Body of pancreas (tissue), 4 donors: Measurements from ENCODE around the gene F2R. TPM values are rescaled to one million over a fixed set of nuclear protein-coding genes. Genes with fewer than 3 reads are reported as not detected.
"Not testable (repeated sequence)": the region's sequence is repeated elsewhere in the genome, so short reads cannot be mapped to it uniquely, and the experiment has no call there.

ENCODE experiments used
- ATAC-seq: fragments of 150-250 bp; one replicate; pipeline ENCODE4 v1.9.1; 2016
- DNase-seq, 4 donors: peaks; one replicate each; pipeline ENCODE4 v3.0.0-alpha.2; 2019
- H3K27ac ChIP-seq, 4 donors: fragments of 200-600 bp; sonication (generic); 1 replicate in 3 of 4; 2 replicates in 1 of 4; pipeline versions ENCODE4 v1.5.1 to v1.6.1; 2016 to 2019; ENCODE audit warnings: mild to moderate bottlenecking in 1 of 4, mixed read lengths in 1 of 4, moderate library complexity in 1 of 4
- H3K27me3 ChIP-seq, 2 donors: fragments of 200-600 bp; sonication (generic); one replicate each; pipeline ENCODE4 v1.6.0; 2016; ENCODE audit warnings: mild to moderate bottlenecking in 1 of 2
- H3K36me3 ChIP-seq, 2 donors: fragments of 200-600 bp; sonication (generic); replicated peaks in 1 of 2; 2 replicates each; pipeline ENCODE4 v1.5.1; 2016; ENCODE audit warnings: low read depth in 2 of 2; ENCODE audit not compliant: insufficient read depth in 1 of 2
- H3K4me1 ChIP-seq: fragments of 200-600 bp; sonication (generic); one replicate; pipeline ENCODE4 v1.6.0; 2016
- H3K4me3 ChIP-seq, 2 donors: fragments of 200-600 bp; sonication (generic); 1 replicate in 1 of 2; 2 replicates in 1 of 2; pipeline ENCODE4 v1.5.1; 2016 to 2019
- H3K9me3 ChIP-seq, 3 donors: fragments of 200-600 bp; sonication (generic); 1 replicate in 2 of 3; 2 replicates in 1 of 3; pipeline ENCODE4 v1.5.1; 2016
- POLR2A ChIP-seq, 3 donors: fragments of 450-650 bp; IDR thresholded peaks; one replicate each; pipeline ENCODE4 v1.6.1; 2016; ENCODE audit warnings: antibody characterized with exemption in 3 of 3, mild to moderate bottlenecking in 2 of 3
- WGBS, 2 donors: methylation state at CpG; one replicate each; pipeline ENCODE4 v1.1.5; 2017; 5-methylcytosine and 5-hydroxymethylcytosine counted together
- intact Hi-C: fragments of 100-400 bp; cut with DNase I; formaldehyde crosslinking; loops from one replicate; pipeline ENCODE4 v1.15.1; 2023
- total RNA-seq, 2 donors: library from RNA; depleted of rRNA; stranded (reverse); fragments of >200 nt; gene quantifications; one replicate each; pipeline ENCODE4 v1.1.0, GENCODE V29; 2016
- TF ChIP-seq, protein P1 (sequence below), 7 experiments: fragments of 450-650 bp in 4 of 7; fragments of 200-600 bp in 3 of 7; sonication (generic) in 3 of 7; IDR thresholded peaks; one replicate each; pipeline ENCODE4 v1.5.1; 2016 to 2019; ENCODE audit warnings: antibody characterized with exemption in 7 of 7

The F2R gene
- total RNA-seq, 2 donors from 2014 or later = 2.3 to 13.0 TPM

DNA sequence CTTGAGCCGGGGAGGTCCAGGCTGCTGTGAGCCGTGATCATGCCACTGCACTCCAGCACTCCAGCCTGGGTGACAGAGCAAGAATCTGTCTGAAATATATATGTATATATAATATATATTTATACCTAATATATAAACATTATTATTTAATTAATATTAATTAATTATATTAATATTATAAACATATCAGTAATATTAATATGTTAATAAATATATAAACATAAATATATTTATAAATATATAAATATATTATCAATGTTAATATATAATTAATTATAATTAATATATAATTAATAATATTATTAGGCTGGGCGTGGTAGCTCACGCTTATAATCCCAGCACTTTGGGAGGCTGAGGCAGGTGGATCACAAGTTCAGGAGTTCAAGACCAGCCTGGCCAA is 41.1 kb downstream of the F2R start:
- Histone ChIP-seq H3K9me3 (no peaks in the 10 kb centered on the region), H3K27me3 (no peaks in the 10 kb centered on the region), H3K27ac (no peak overlapping the region), H3K36me3 (no peaks in the 10 kb centered on the region), H3K4me3 (no peak overlapping the region), H3K4me1 (no peaks in the 10 kb centered on the region)
- intact Hi-C loops = no loop called here
- DNase-seq (no peak), ATAC-seq (no peak)
- 87 to 89% methylated on average over 4 of the region's 4 CpGs for WGBS, 2 donors
- no peak for TF ChIP-seq POLR2A (IDR thresholded peaks at IDR 0.05)
- TF ChIP-seq, protein P1, sequence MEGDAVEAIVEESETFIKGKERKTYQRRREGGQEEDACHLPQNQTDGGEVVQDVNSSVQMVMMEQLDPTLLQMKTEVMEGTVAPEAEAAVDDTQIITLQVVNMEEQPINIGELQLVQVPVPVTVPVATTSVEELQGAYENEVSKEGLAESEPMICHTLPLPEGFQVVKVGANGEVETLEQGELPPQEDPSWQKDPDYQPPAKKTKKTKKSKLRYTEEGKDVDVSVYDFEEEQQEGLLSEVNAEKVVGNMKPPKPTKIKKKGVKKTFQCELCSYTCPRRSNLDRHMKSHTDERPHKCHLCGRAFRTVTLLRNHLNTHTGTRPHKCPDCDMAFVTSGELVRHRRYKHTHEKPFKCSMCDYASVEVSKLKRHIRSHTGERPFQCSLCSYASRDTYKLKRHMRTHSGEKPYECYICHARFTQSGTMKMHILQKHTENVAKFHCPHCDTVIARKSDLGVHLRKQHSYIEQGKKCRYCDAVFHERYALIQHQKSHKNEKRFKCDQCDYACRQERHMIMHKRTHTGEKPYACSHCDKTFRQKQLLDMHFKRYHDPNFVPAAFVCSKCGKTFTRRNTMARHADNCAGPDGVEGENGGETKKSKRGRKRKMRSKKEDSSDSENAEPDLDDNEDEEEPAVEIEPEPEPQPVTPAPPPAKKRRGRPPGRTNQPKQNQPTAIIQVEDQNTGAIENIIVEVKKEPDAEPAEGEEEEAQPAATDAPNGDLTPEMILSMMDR (IDR thresholded peaks at IDR 0.05) = no peak

- H3K4me3 ChIP-seq, ATAC-seq, H3K9me3 ChIP-seq, H3K27me3 ChIP-seq, intact Hi-C loops, H3K36me3 ChIP-seq, DNase-seq, H3K4me1 ChIP-seq, H3K27ac ChIP-seq: not testable (repeated sequence)
- WGBS, 2 donors = 68 to 79% methylated on average over 9 of the region's 9 CpGs
Observed at GRCh38 chr5:76761118-76761517, 45.2 kb downstream of the F2R start.

DNA sequence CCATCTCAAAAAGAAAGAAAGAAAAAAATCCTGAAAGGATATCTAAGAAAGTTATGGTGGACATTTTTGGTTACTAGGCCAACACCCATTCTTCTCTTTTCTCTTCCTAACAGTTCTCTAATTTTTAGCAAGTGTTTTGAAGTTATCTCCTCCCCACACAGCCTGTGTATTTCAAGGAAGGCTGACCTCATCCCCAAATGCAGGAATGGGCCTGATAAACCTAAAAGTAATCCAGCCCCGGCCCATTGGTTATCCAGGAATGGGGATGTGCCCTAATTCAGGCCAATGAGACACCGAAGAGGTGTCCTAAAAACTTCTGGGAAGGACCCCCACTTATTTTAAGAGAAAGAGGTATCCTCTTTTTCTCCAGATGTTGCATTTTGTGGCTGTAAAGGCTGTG is 46.6 kb downstream of the F2R start:
- ATAC-seq = no peak
- intact Hi-C loops = no loop called here
- Histone ChIP-seq H3K27me3 (no peaks in the 10 kb centered on the region), H3K27ac (no peak overlapping the region), H3K9me3 (no peaks in the 10 kb centered on the region), H3K36me3 (no peaks in the 10 kb centered on the region), H3K4me1 (no peaks in the 10 kb centered on the region), H3K4me3 (no peak overlapping the region)
- TF ChIP-seq POLR2A (IDR thresholded peaks at IDR 0.05) = no peak
- TF ChIP-seq, protein P1 (IDR thresholded peaks at IDR 0.05) = no peak
- 46 to 64% methylated on average over 2 of the region's 2 CpGs for WGBS, 2 donors
- DNase-seq = no peak

GRCh38 chr5:76763136-76763535 is 47.2 kb downstream of the F2R start:
- ATAC-seq = no peak
- intact Hi-C loops = no loop called here
- no peaks in the 10 kb centered on the region for H3K4me1 ChIP-seq

GRCh38 chr5:76764374-76764773 is 48.4 kb downstream of the F2R start:
- TF ChIP-seq, protein P1 (IDR thresholded peaks at IDR 0.05) = no peak
- no peak for TF ChIP-seq POLR2A (IDR thresholded peaks at IDR 0.05)
- Histone ChIP-seq H3K27me3 (no peaks in the 10 kb centered on the region), H3K36me3 (no peaks in the 10 kb centered on the region), H3K4me3 (no peak overlapping the region), H3K4me1 (no peaks in the 10 kb centered on the region), H3K9me3 (no peaks in the 10 kb centered on the region), H3K27ac (no peak overlapping the region)
- 62 to 74% methylated on average over 3 of the region's 3 CpGs for WGBS, 2 donors
- intact Hi-C loops = no loop called here
- DNase-seq (no peak), ATAC-seq (no peak)

More at GRCh38 chr5:76763136-76763535, 47.2 kb downstream of the F2R start:
- Histone ChIP-seq H3K4me3 (no peak overlapping the region), H3K36me3 (no peaks in the 10 kb centered on the region), H3K9me3 (no peaks in the 10 kb centered on the region), H3K27me3 (no peaks in the 10 kb centered on the region), H3K27ac (no peak overlapping the region)
- no peak for DNase-seq
- no peak for TF ChIP-seq POLR2A (IDR thresholded peaks at IDR 0.05)
- TF ChIP-seq, protein P1 (IDR thresholded peaks at IDR 0.05) = no peak
